MCF 10A (cell line): Measurements from ENCODE around the gene TTR. TPM values are rescaled to one million over a fixed set of nuclear protein-coding genes. Genes with fewer than 3 reads are reported as not detected.

Experiments
- BruUV-seq: library from RNA; stranded (reverse); fragments of 400-500 nt; replicated peaks from 2 replicates; lab custom pipeline; 2021; lab: Mats Ljungman, UMichigan
- CTCF ChIA-PET: fragments of 300-600 bp; sonication (Branson Sonifier 250); formaldehyde crosslinking; extraction: SDS; loops from one replicate; lab custom pipeline; 2021; ENCODE audit warnings: antibody characterized with exemption, inconsistent platforms; lab: Yijun Ruan, JAX
- POLR2A ChIA-PET: fragments of 300-600, 350-650 bp; sonication (Branson Sonifier 250); formaldehyde crosslinking; extraction: SDS; loops from one replicate; lab custom pipeline; 2020; ENCODE audit warnings: antibody characterized with exemption, inconsistent platforms; lab: Yijun Ruan, JAX
- DNase-seq: peaks from one replicate; pipeline ENCODE4 v3.0.0-alpha.2; 2018; ENCODE audit not compliant: unreplicated experiment
- H3K27ac Mint-ChIP-seq: one replicate; pipeline ENCODE4 v1.8.0; 2022; ENCODE audit warnings: mild to moderate bottlenecking, low read depth, mixed read lengths; ENCODE audit not compliant: unreplicated experiment
- H3K27me3 Mint-ChIP-seq: one replicate; pipeline ENCODE4 v1.8.0; 2022; ENCODE audit warnings: mixed read lengths; ENCODE audit not compliant: insufficient read depth, unreplicated experiment
- H3K36me3 Mint-ChIP-seq: one replicate; pipeline ENCODE4 v1.8.0; 2022; ENCODE audit warnings: mild to moderate bottlenecking, moderate library complexity, mixed read lengths; ENCODE audit not compliant: insufficient read depth, unreplicated experiment
- H3K4me1 Mint-ChIP-seq: one replicate; pipeline ENCODE4 v1.8.0; 2022; ENCODE audit warnings: mixed read lengths; ENCODE audit not compliant: insufficient read depth, unreplicated experiment
- H3K4me3 Mint-ChIP-seq: one replicate; pipeline ENCODE4 v1.8.0; 2022; ENCODE audit warnings: mild to moderate bottlenecking, moderate library complexity, mixed read lengths; ENCODE audit not compliant: unreplicated experiment
- H3K9me3 Mint-ChIP-seq: one replicate; pipeline ENCODE4 v1.8.0; 2022; ENCODE audit warnings: mixed read lengths; ENCODE audit not compliant: unreplicated experiment
- intact Hi-C: fragments of 100-400 bp; cut with micrococcal nuclease; formaldehyde crosslinking; loops from 2 replicates; pipeline ENCODE4 v1.14.1; 2022
- total RNA-seq: library from RNA; stranded (reverse); gene quantifications from 2 replicates; pipeline ENCODE4 v1.2.3, GENCODE V29; 2022
- TF ChIP-seq, protein P1 (sequence below): fragments of 200-600 bp; IDR thresholded peaks from one replicate; pipeline ENCODE4 v1.8.0; 2022; ENCODE audit warnings: antibody characterized with exemption, mild to moderate bottlenecking; ENCODE audit not compliant: unreplicated experiment

Gene TTR
- total RNA-seq, 1 experiment from 2014 or later: not detected

GRCh38 chr18:31636387-31636786 lies 44.7 kb downstream of the TTR start:
- no peaks in the 10 kb centered on the region for H3K9me3 Mint-ChIP-seq

DNA sequence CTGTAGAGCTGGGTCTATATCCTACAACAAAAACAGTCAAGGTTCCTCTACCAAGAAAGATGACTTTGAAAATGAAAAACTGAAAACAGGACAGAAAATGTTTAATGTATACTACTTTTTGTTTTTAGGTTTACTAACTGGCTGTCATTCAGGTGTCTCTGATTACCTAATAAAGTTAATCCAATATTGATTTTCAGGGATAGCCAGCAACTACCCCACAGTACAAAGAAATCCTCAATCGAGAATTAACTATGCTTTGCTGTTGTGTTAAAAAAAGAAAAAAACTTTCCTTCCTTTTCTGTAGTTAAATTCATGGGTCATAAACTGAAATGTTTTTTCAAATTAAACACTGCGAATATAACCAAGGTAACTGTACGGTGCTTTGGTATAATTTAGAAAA lies 45.8 kb downstream of the TTR start:
- no peak overlapping the region for H3K27ac Mint-ChIP-seq
- intact Hi-C loops: no loop called here
- H3K4me3 Mint-ChIP-seq: no peak overlapping the region
- TF ChIP-seq, protein P1, sequence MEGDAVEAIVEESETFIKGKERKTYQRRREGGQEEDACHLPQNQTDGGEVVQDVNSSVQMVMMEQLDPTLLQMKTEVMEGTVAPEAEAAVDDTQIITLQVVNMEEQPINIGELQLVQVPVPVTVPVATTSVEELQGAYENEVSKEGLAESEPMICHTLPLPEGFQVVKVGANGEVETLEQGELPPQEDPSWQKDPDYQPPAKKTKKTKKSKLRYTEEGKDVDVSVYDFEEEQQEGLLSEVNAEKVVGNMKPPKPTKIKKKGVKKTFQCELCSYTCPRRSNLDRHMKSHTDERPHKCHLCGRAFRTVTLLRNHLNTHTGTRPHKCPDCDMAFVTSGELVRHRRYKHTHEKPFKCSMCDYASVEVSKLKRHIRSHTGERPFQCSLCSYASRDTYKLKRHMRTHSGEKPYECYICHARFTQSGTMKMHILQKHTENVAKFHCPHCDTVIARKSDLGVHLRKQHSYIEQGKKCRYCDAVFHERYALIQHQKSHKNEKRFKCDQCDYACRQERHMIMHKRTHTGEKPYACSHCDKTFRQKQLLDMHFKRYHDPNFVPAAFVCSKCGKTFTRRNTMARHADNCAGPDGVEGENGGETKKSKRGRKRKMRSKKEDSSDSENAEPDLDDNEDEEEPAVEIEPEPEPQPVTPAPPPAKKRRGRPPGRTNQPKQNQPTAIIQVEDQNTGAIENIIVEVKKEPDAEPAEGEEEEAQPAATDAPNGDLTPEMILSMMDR: no peak
- H3K9me3 Mint-ChIP-seq: no peaks in the 10 kb centered on the region
- CTCF ChIA-PET: interaction anchor here (0.9 kb wide), 1 partner anchor 24 kb away, joined by 3 read pairs; no protein-coding TSS in a partner anchor
- H3K27me3 Mint-ChIP-seq: no peaks in the 10 kb centered on the region
- H3K36me3 Mint-ChIP-seq: no peaks in the 10 kb centered on the region
- POLR2A ChIA-PET: interaction anchor here (0.6 to 0.8 kb wide), 3 partner anchors 10 to 81 kb away, joined by 3 read pairs; no protein-coding TSS in a partner anchor
- BruUV-seq: no TSS peak
- H3K4me1 Mint-ChIP-seq: no peaks in the 10 kb centered on the region
- DNase-seq: no peak

More at GRCh38 chr18:31636387-31636786, 44.7 kb downstream of the TTR start:
- TF ChIP-seq, protein P1: no peak
- BruUV-seq: no TSS peak
- Mint-ChIP-seq H3K27ac (no peak overlapping the region), H3K27me3 (no peaks in the 10 kb centered on the region), H3K36me3 (no peaks in the 10 kb centered on the region), H3K4me3 (no peak overlapping the region), H3K4me1 (no peaks in the 10 kb centered on the region)
- ChIA-PET CTCF (interaction anchor here (1.0 to 2.2 kb wide), 3 partner anchors 10 to 87 kb away, joined by 3 to 5 read pairs (median 3); no protein-coding TSS in a partner anchor), POLR2A (interaction anchor here (0.8 to 1.0 kb wide), 2 partner anchors 9 kb away, joined by 3 to 4 read pairs; no protein-coding TSS in a partner anchor)
- DNase-seq: no peak
- intact Hi-C loops: no loop called here

GRCh38 chr18:31643003-31643402 lies 51.3 kb downstream of the TTR start:
- Mint-ChIP-seq H3K27me3 (no peaks in the 10 kb centered on the region), H3K4me1 (peaks cover 5% of the 10 kb centered on the region), H3K36me3 (no peaks in the 10 kb centered on the region), H3K4me3 (no peak overlapping the region), H3K27ac (peak overlapping the region; percentile 42), H3K9me3 (no peaks in the 10 kb centered on the region)
- CTCF ChIA-PET: interaction anchor here (0.7 to 1.1 kb wide), 2 partner anchors 75 to 80 kb away, joined by 3 to 4 read pairs; no protein-coding TSS in a partner anchor
- peak; percentile 19 for DNase-seq
- POLR2A ChIA-PET: interaction anchor here (1.0 to 1.5 kb wide), 2 partner anchors 36 to 39 kb away, joined by 4 to 6 read pairs; no protein-coding TSS in a partner anchor
- TF ChIP-seq, protein P1: no peak
- BruUV-seq: no TSS peak
- intact Hi-C loops: no loop called here

DNA sequence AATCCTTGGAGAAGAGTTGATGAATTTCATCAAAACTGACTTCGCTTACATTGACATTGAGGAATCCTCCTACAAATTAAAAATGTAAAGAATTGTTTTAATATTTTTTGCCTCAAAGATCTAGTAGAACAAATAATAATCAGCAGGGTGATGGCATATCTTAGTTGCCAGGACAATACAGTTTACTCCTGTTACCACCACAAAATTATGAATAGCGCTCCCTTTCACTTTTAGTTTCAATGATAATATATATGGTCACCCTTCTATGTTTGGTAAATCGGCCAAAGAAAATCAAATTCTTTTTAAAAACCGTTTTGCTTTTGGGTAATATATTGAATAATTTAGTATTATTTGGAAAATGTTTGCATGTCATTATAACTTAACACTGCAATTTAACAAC lies 53.7 kb downstream of the TTR start:
- POLR2A ChIA-PET: no interaction called here
- TF ChIP-seq, protein P1: no peak
- Mint-ChIP-seq H3K36me3 (no peaks in the 10 kb centered on the region), H3K4me1 (peaks cover 13% of the 10 kb centered on the region), H3K9me3 (no peaks in the 10 kb centered on the region), H3K27ac (no peak overlapping the region), H3K4me3 (no peak overlapping the region), H3K27me3 (no peaks in the 10 kb centered on the region)
- intact Hi-C loops: no loop called here
- no peak for DNase-seq
- no TSS peak for BruUV-seq
- CTCF ChIA-PET: interaction anchor here (2.0 kb wide), 1 partner anchor 77 kb away, joined by 6 read pairs; no protein-coding TSS in a partner anchor
